Measurements from ENCODE around the gene CALM3.

DNA sequence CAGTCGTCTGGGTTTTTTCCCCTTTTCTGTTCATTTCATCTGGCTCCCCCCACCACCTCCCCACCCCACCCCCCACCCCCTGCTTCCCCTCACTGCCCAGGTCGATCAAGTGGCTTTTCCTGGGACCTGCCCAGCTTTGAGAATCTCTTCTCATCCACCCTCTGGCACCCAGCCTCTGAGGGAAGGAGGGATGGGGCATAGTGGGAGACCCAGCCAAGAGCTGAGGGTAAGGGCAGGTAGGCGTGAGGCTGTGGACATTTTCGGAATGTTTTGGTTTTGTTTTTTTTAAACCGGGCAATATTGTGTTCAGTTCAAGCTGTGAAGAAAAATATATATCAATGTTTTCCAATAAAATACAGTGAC lies 9.3 kb downstream of the CALM3 start:
- TF ChIP-seq, protein P1, sequence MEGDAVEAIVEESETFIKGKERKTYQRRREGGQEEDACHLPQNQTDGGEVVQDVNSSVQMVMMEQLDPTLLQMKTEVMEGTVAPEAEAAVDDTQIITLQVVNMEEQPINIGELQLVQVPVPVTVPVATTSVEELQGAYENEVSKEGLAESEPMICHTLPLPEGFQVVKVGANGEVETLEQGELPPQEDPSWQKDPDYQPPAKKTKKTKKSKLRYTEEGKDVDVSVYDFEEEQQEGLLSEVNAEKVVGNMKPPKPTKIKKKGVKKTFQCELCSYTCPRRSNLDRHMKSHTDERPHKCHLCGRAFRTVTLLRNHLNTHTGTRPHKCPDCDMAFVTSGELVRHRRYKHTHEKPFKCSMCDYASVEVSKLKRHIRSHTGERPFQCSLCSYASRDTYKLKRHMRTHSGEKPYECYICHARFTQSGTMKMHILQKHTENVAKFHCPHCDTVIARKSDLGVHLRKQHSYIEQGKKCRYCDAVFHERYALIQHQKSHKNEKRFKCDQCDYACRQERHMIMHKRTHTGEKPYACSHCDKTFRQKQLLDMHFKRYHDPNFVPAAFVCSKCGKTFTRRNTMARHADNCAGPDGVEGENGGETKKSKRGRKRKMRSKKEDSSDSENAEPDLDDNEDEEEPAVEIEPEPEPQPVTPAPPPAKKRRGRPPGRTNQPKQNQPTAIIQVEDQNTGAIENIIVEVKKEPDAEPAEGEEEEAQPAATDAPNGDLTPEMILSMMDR (IDR thresholded peaks at IDR 0.05; ENCODE audit: borderline replicate concordance, extremely low read depth, low read length, poor library complexity, severe bottlenecking): no peak
- no peak for TF ChIP-seq EZH2 (IDR thresholded peaks at IDR 0.05; ENCODE audit: borderline replicate concordance, low read depth, low read length, severe bottlenecking)
